Measurements from ENCODE around the gene ADAMTSL3. TPM values are rescaled to one million over a fixed set of nuclear protein-coding genes. Genes with fewer than 3 reads are reported as not detected.
"Not testable (repeated sequence)": the region's sequence is repeated elsewhere in the genome, so short reads cannot be mapped to it uniquely, and the experiment has no call there.

The ADAMTSL3 gene
- total RNA-seq, 1 donor from 2014 or later, result 0.32 TPM

- DNase-seq, result no peak
- no peak overlapping the region for H3K4me3 Mint-ChIP-seq (ENCODE audit: unreplicated experiment)
- peaks cover 8% of the 10 kb centered on the region for H3K36me3 Mint-ChIP-seq (ENCODE audit: unreplicated experiment)
- H3K9me3 Mint-ChIP-seq (ENCODE audit: unreplicated experiment), result peaks cover 8% of the 10 kb centered on the region
- TF ChIP-seq CTCF (IDR thresholded peaks at IDR 0.05; ENCODE audit: partially characterized antibody, unreplicated experiment), result no peak
- no peaks in the 10 kb centered on the region for H3K4me1 Mint-ChIP-seq (ENCODE audit: low read depth, unreplicated experiment)
- no peak overlapping the region for H3K27ac Mint-ChIP-seq (ENCODE audit: unreplicated experiment)
- no peaks in the 10 kb centered on the region for H3K27me3 Mint-ChIP-seq (ENCODE audit: unreplicated experiment)
Observed at GRCh38 chr15:83753872-83754493, 100.1 kb downstream of the ADAMTSL3 start.

- not testable (repeated sequence) for H3K4me1 Mint-ChIP-seq (ENCODE audit: low read depth, unreplicated experiment); H3K36me3 Mint-ChIP-seq (ENCODE audit: unreplicated experiment); H3K27me3 Mint-ChIP-seq (ENCODE audit: unreplicated experiment); H3K27ac Mint-ChIP-seq (ENCODE audit: unreplicated experiment); H3K9me3 Mint-ChIP-seq (ENCODE audit: unreplicated experiment); DNase-seq; H3K4me3 Mint-ChIP-seq (ENCODE audit: unreplicated experiment)
Observed at GRCh38 chr15:83757291-83757690, 103.4 kb downstream of the ADAMTSL3 start.

- no peak for TF ChIP-seq CTCF (IDR thresholded peaks at IDR 0.05; ENCODE audit: partially characterized antibody, unreplicated experiment)
- Mint-ChIP-seq H3K36me3 (ENCODE audit: unreplicated experiment) (peaks cover 8% of the 10 kb centered on the region), H3K27me3 (ENCODE audit: unreplicated experiment) (no peaks in the 10 kb centered on the region), H3K27ac (ENCODE audit: unreplicated experiment) (no peak overlapping the region), H3K4me1 (ENCODE audit: low read depth, unreplicated experiment) (no peaks in the 10 kb centered on the region), H3K4me3 (ENCODE audit: unreplicated experiment) (no peak overlapping the region), H3K9me3 (ENCODE audit: unreplicated experiment) (peaks cover 9% of the 10 kb centered on the region)
- DNase-seq, result no peak
Observed at GRCh38 chr15:83762367-83762766, 108.4 kb downstream of the ADAMTSL3 start.

- no peaks in the 10 kb centered on the region for H3K36me3 Mint-ChIP-seq (ENCODE audit: unreplicated experiment)
- H3K4me1 Mint-ChIP-seq (ENCODE audit: low read depth, unreplicated experiment), result no peaks in the 10 kb centered on the region
- no peak overlapping the region for H3K27ac Mint-ChIP-seq (ENCODE audit: unreplicated experiment)
- H3K4me3 Mint-ChIP-seq (ENCODE audit: unreplicated experiment), result no peak overlapping the region
- peaks cover 2% of the 10 kb centered on the region for H3K9me3 Mint-ChIP-seq (ENCODE audit: unreplicated experiment)
- no peaks in the 10 kb centered on the region for H3K27me3 Mint-ChIP-seq (ENCODE audit: unreplicated experiment)
- no peak for DNase-seq
- no peak for TF ChIP-seq CTCF (IDR thresholded peaks at IDR 0.05; ENCODE audit: partially characterized antibody, unreplicated experiment)
Observed at GRCh38 chr15:83764201-83764838, 110.4 kb downstream of the ADAMTSL3 start.

GRCh38 chr15:83766339-83766738, 112.4 kb downstream of the ADAMTSL3 start:
- H3K27me3 Mint-ChIP-seq (ENCODE audit: unreplicated experiment), result no peaks in the 10 kb centered on the region
- no peaks in the 10 kb centered on the region for H3K9me3 Mint-ChIP-seq (ENCODE audit: unreplicated experiment)
- no peak overlapping the region for H3K27ac Mint-ChIP-seq (ENCODE audit: unreplicated experiment)
- no peak overlapping the region for H3K4me3 Mint-ChIP-seq (ENCODE audit: unreplicated experiment)
- H3K4me1 Mint-ChIP-seq (ENCODE audit: low read depth, unreplicated experiment), result no peaks in the 10 kb centered on the region
- no peak for TF ChIP-seq CTCF (IDR thresholded peaks at IDR 0.05; ENCODE audit: partially characterized antibody, unreplicated experiment)
- DNase-seq, result no peak
- H3K36me3 Mint-ChIP-seq (ENCODE audit: unreplicated experiment), result no peaks in the 10 kb centered on the region

Data from glutamatergic neuron (in vitro differentiated cells).